ENCODE results near the gene SPAG16. TPM values are rescaled to one million over a fixed set of nuclear protein-coding genes. Genes with fewer than 3 reads are reported as not detected.

SPAG16 gene
- total RNA-seq, 3 donors from 2014 or later: 25.3 to 42.0 (median 41.7) TPM

DNA sequence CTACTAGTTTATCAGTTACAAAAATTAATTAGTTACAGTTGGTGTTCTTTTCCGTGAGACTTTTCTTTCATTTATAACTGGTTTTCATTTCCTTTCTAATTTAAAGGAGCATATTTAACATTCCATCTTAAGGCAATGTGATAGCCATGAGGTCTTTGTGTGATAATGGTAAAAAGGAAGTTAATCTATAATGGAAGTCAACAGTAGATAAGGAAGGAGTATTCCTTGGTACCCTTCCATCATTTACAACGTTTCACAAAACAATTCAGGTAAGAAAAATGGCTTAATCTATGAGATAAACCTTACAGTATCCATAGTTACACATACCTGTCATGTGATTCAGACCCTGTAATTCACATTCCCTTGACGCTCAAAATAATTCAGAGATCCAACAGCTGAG, 601.2 kb downstream of the SPAG16 start:
- TF ChIP-seq POLR2AphosphoS5 (IDR thresholded peaks at IDR 0.05) (no peak), POLR2A (IDR thresholded peaks at IDR 0.05) (no peak)
- TF ChIP-seq, protein P1, sequence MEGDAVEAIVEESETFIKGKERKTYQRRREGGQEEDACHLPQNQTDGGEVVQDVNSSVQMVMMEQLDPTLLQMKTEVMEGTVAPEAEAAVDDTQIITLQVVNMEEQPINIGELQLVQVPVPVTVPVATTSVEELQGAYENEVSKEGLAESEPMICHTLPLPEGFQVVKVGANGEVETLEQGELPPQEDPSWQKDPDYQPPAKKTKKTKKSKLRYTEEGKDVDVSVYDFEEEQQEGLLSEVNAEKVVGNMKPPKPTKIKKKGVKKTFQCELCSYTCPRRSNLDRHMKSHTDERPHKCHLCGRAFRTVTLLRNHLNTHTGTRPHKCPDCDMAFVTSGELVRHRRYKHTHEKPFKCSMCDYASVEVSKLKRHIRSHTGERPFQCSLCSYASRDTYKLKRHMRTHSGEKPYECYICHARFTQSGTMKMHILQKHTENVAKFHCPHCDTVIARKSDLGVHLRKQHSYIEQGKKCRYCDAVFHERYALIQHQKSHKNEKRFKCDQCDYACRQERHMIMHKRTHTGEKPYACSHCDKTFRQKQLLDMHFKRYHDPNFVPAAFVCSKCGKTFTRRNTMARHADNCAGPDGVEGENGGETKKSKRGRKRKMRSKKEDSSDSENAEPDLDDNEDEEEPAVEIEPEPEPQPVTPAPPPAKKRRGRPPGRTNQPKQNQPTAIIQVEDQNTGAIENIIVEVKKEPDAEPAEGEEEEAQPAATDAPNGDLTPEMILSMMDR (IDR thresholded peaks at IDR 0.05): no peak
- intact Hi-C loops (cut with DNase I; ENCODE audit: low total_unique reads): no loop called here
- no peaks in the 10 kb centered on the region for H3K27me3 ChIP-seq
- no peaks in the 10 kb centered on the region for H3K9me3 ChIP-seq
- DNase-seq (ENCODE audit: low spot score in 2 of 2): no peak
- no peak overlapping the region for H3K4me3 ChIP-seq
- H3K27ac ChIP-seq: no peak overlapping the region
- no peaks in the 10 kb centered on the region for H3K36me3 ChIP-seq
- no peaks in the 10 kb centered on the region for H3K4me1 ChIP-seq

- DNase-seq (ENCODE audit: low spot score in 2 of 2): no peak
- H3K27me3 ChIP-seq: no peaks in the 10 kb centered on the region
- TF ChIP-seq POLR2AphosphoS5 (IDR thresholded peaks at IDR 0.05): no peak
- no peak for TF ChIP-seq POLR2A (IDR thresholded peaks at IDR 0.05)
- TF ChIP-seq, protein P1 (IDR thresholded peaks at IDR 0.05): no peak
- no peaks in the 10 kb centered on the region for H3K36me3 ChIP-seq
- no peaks in the 10 kb centered on the region for H3K4me1 ChIP-seq
- H3K27ac ChIP-seq: no peak overlapping the region
- peaks cover 2 to 15% of the 10 kb centered on the region in 2 donors for H3K9me3 ChIP-seq
- intact Hi-C loops (cut with DNase I; ENCODE audit: low total_unique reads): no loop called here
- no peak overlapping the region for H3K4me3 ChIP-seq
These were observed 630.2 kb downstream of the SPAG16 start for GRCh38 chr2:213914510-213914909.

- Histone ChIP-seq H3K4me1 (no peaks in the 10 kb centered on the region), H3K4me3 (no peak overlapping the region), H3K27me3 (no peaks in the 10 kb centered on the region), H3K9me3 (peaks cover 21 to 35% of the 10 kb centered on the region in 2 donors), H3K36me3 (no peaks in the 10 kb centered on the region), H3K27ac (no peak overlapping the region)
- TF ChIP-seq POLR2A (IDR thresholded peaks at IDR 0.05): no peak
- TF ChIP-seq POLR2AphosphoS5 (IDR thresholded peaks at IDR 0.05): no peak
- TF ChIP-seq, protein P1 (IDR thresholded peaks at IDR 0.05): no peak
- intact Hi-C loops (cut with DNase I; ENCODE audit: low total_unique reads): loop anchor here (5.0 kb wide), 1 partner anchor 187 kb away; no protein-coding TSS in a partner anchor
- no peak for DNase-seq (ENCODE audit: low spot score in 2 of 2)
These were observed 635.8 kb downstream of the SPAG16 start for GRCh38 chr2:213920014-213920413.

DNA sequence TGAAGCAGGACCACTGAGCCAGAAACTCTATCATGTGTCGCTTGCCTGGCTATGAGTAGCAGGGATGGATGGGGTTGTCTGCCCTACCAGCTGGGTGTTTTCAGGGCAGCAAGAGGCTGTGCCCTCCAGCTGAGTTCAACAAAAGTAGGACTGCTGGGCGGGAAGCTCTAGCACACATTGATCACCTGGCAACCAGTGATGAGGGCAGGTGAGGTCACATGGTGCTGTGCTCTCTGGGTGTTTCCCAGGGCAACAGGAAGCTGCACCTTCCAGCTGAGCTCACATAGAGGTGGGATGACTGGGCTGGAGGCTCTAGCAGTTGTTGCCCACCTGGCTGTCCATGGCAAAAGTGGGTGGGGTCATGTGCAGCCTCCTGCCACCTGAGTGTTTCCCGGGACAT, 639.3 kb downstream of the SPAG16 start:
- Histone ChIP-seq H3K4me3 (no peak overlapping the region), H3K27me3 (no peaks in the 10 kb centered on the region), H3K4me1 (no peaks in the 10 kb centered on the region), H3K9me3 (peaks cover 21 to 27% of the 10 kb centered on the region in 2 donors), H3K36me3 (no peaks in the 10 kb centered on the region), H3K27ac (no peak overlapping the region)
- TF ChIP-seq POLR2A (IDR thresholded peaks at IDR 0.05) (no peak), POLR2AphosphoS5 (IDR thresholded peaks at IDR 0.05) (no peak)
- TF ChIP-seq, protein P1 (IDR thresholded peaks at IDR 0.05): no peak
- intact Hi-C loops (cut with DNase I; ENCODE audit: low total_unique reads): loop anchor here (5.0 kb wide), 1 partner anchor 184 kb away; no protein-coding TSS in a partner anchor
- DNase-seq (ENCODE audit: low spot score in 2 of 2): no peak

DNA sequence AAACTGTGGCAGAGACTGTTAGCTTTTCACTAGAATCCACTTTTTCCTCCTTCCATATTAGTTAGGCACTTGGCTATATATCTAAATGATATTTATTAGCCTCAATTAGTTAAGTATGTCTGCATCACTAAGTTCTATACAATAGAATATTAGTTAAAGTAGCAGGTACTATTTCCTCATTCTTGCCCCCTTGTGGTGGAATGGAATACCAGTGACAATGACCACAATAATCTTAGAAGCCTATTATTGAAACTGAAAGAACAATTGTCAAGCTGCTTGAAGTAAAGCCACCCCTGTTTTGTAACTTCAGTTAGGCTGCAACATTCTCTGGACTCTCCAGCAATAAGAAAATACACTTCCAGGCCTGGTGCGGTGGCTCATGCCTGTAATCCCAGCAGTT, 650.3 kb downstream of the SPAG16 start:
- no peaks in the 10 kb centered on the region for H3K36me3 ChIP-seq
- intact Hi-C loops (cut with DNase I; ENCODE audit: low total_unique reads): loop anchor here (1.0 kb wide), 1 partner anchor 12 kb away; no protein-coding TSS in a partner anchor
- no peak overlapping the region for H3K4me3 ChIP-seq
- no peak for TF ChIP-seq POLR2AphosphoS5 (IDR thresholded peaks at IDR 0.05)
- TF ChIP-seq, protein P1 (IDR thresholded peaks at IDR 0.05): no peak
- no peak for TF ChIP-seq POLR2A (IDR thresholded peaks at IDR 0.05)
- H3K27me3 ChIP-seq: no peaks in the 10 kb centered on the region
- no peak overlapping the region for H3K27ac ChIP-seq
- H3K9me3 ChIP-seq: no peaks in the 10 kb centered on the region
- H3K4me1 ChIP-seq: no peaks in the 10 kb centered on the region
- no peak for DNase-seq (ENCODE audit: low spot score in 2 of 2)

Measured in breast epithelium (tissue), 4 donors.